ENCODE results near the gene LIMA1. TPM values are rescaled to one million over a fixed set of nuclear protein-coding genes. Genes with fewer than 3 reads are reported as not detected.
"Not testable (repeated sequence)": the region's sequence is repeated elsewhere in the genome, so short reads cannot be mapped to it uniquely, and the experiment has no call there.

The LIMA1 gene
- total RNA-seq, 3 donors from 2014 or later: 128 to 162 (median 156) TPM

DNA sequence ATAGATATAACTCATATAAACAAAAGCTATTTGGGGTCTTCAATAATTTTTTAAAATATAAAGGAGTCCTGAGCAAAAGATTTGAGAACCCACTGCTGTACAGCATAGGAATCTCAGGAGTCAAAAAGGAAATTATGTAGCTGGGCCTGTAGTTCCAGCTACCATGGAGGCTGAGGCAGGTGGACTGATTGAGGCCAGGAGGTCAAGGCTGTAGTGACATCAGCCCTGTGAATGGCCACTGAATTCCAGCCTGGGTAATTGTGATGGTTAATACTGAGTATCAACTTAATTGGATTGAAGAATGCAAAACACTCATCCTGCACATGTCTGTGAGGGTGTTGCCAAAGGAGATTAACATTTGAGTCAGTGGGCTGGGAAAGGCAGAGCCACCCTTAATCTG, 126.7 kb downstream of the LIMA1 start:
- intact Hi-C loops (cut with DNase I; ENCODE audit: low total_unique reads): no loop called here
- Histone ChIP-seq H3K27ac (no peak overlapping the region), H3K36me3 (no peaks in the 10 kb centered on the region), H3K9me3 (no peaks in the 10 kb centered on the region), H3K4me1 (no peaks in the 10 kb centered on the region), H3K4me3 (no peak overlapping the region), H3K27me3 (no peaks in the 10 kb centered on the region)
- DNase-seq (ENCODE audit: low spot score in 2 of 2): no peak
- TF ChIP-seq POLR2AphosphoS5 (IDR thresholded peaks at IDR 0.05) (no peak), POLR2A (IDR thresholded peaks at IDR 0.05) (no peak)
- TF ChIP-seq, protein P1, sequence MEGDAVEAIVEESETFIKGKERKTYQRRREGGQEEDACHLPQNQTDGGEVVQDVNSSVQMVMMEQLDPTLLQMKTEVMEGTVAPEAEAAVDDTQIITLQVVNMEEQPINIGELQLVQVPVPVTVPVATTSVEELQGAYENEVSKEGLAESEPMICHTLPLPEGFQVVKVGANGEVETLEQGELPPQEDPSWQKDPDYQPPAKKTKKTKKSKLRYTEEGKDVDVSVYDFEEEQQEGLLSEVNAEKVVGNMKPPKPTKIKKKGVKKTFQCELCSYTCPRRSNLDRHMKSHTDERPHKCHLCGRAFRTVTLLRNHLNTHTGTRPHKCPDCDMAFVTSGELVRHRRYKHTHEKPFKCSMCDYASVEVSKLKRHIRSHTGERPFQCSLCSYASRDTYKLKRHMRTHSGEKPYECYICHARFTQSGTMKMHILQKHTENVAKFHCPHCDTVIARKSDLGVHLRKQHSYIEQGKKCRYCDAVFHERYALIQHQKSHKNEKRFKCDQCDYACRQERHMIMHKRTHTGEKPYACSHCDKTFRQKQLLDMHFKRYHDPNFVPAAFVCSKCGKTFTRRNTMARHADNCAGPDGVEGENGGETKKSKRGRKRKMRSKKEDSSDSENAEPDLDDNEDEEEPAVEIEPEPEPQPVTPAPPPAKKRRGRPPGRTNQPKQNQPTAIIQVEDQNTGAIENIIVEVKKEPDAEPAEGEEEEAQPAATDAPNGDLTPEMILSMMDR (IDR thresholded peaks at IDR 0.05): no peak

DNA sequence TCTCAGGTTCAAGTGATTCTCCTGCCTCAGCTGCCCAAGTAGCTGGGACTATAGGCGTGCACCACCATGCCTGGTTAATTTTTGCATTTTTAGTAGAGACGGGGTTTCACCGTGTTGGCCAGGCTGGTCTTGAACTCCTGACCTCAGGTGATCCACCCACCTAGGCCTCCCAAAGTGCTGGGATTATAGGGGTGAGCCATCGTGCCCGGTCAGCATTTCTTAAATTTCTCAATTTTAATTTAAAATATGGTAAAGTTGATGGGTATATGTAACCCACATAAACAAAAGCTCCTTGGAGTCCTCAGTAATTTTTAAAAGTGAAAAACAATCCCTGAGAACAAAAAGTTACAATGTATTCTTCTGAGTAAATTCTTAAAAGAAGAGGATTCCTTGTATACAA, 128.4 kb downstream of the LIMA1 start:
- H3K9me3 ChIP-seq; H3K4me3 ChIP-seq; H3K27me3 ChIP-seq; intact Hi-C loops (cut with DNase I; ENCODE audit: low total_unique reads); H3K36me3 ChIP-seq; H3K27ac ChIP-seq; DNase-seq (ENCODE audit: low spot score in 2 of 2); H3K4me1 ChIP-seq: not testable (repeated sequence)

GRCh38 chr12:50151047-50151687, 132.2 kb downstream of the LIMA1 start:
- H3K27me3 ChIP-seq: no peaks in the 10 kb centered on the region
- H3K36me3 ChIP-seq: no peaks in the 10 kb centered on the region
- intact Hi-C loops (cut with DNase I; ENCODE audit: low total_unique reads): no loop called here
- no peaks in the 10 kb centered on the region for H3K9me3 ChIP-seq
- H3K4me1 ChIP-seq: no peaks in the 10 kb centered on the region
- DNase-seq (ENCODE audit: low spot score in 2 of 2): no peak
- H3K4me3 ChIP-seq: no peak overlapping the region
- TF ChIP-seq, protein P1 (IDR thresholded peaks at IDR 0.05): no peak
- no peak for TF ChIP-seq POLR2A (IDR thresholded peaks at IDR 0.05)
- TF ChIP-seq POLR2AphosphoS5 (IDR thresholded peaks at IDR 0.05): no peak
- no peak overlapping the region for H3K27ac ChIP-seq

DNA sequence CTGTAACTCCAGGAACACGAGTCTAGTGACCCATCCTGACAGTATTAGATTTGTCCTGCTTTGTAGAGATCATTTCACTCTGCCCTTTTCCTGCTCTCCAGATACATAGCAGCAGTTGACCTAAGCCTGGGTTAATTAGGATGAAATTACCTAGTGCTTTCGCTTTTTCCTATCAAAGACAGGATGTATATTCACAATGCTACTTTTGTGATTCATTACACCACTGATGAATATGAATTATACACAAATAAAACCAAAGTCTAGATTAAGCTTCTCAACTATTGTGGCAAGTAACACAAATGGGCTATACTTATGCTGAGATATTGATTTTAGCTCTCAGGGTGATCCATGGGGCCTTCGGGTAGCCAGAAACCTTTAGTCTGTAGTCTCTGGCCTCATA, 134.0 kb downstream of the LIMA1 start:
- H3K4me3 ChIP-seq: no peak overlapping the region
- H3K36me3 ChIP-seq: no peaks in the 10 kb centered on the region
- no peak overlapping the region for H3K27ac ChIP-seq
- intact Hi-C loops (cut with DNase I; ENCODE audit: low total_unique reads): no loop called here
- TF ChIP-seq, protein P1 (IDR thresholded peaks at IDR 0.05): no peak
- TF ChIP-seq POLR2AphosphoS5 (IDR thresholded peaks at IDR 0.05) (no peak), POLR2A (IDR thresholded peaks at IDR 0.05) (no peak)
- no peaks in the 10 kb centered on the region for H3K27me3 ChIP-seq
- no peaks in the 10 kb centered on the region for H3K4me1 ChIP-seq
- H3K9me3 ChIP-seq: no peaks in the 10 kb centered on the region
- DNase-seq (ENCODE audit: low spot score in 2 of 2): no peak

GRCh38 chr12:50148011-50148410, 135.3 kb downstream of the LIMA1 start:
- intact Hi-C loops (cut with DNase I; ENCODE audit: low total_unique reads); H3K27me3 ChIP-seq; H3K4me3 ChIP-seq; DNase-seq (ENCODE audit: low spot score in 2 of 2); H3K36me3 ChIP-seq; H3K27ac ChIP-seq; H3K9me3 ChIP-seq; H3K4me1 ChIP-seq: not testable (repeated sequence)

DNA sequence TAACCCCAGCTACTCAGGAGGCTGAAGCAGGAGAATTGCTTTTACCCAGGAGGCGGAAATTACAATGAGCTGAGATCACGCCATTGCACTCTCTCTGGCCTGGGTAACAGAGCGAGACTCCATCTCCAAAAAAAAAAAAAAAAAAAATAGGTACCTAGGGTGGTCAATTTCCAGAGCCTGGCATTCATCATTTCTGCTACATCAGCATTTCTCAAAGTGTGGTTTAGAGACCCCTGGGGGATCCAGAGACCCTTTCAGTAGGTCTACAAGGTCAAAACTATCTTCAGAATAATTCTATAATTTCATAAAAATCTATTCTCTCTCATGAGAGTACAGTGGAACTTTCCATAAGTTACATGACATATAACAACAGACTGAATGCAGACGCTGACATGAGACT, 136.0 kb downstream of the LIMA1 start:
- H3K27ac ChIP-seq: no peak overlapping the region
- H3K36me3 ChIP-seq: no peaks in the 10 kb centered on the region
- H3K4me1 ChIP-seq: no peaks in the 10 kb centered on the region
- TF ChIP-seq, protein P1 (IDR thresholded peaks at IDR 0.05): no peak
- no peak for TF ChIP-seq POLR2A (IDR thresholded peaks at IDR 0.05)
- no peak overlapping the region for H3K4me3 ChIP-seq
- intact Hi-C loops (cut with DNase I; ENCODE audit: low total_unique reads): no loop called here
- no peaks in the 10 kb centered on the region for H3K9me3 ChIP-seq
- no peak for DNase-seq (ENCODE audit: low spot score in 2 of 2)
- H3K27me3 ChIP-seq: no peaks in the 10 kb centered on the region
